CD4-positive, alpha-beta T cell treated with Interleukin-15 for 1 hour (primary cell): ENCODE measurements around the gene IQCN.
A peak's percentile ranks its signal among the peaks of the same experiment; 100 is the strongest.

Source experiments
- DNase-seq: peaks from one replicate; pipeline ENCODE4 v3.0.0-alpha.2; 2020

Gene IQCN

DNA sequence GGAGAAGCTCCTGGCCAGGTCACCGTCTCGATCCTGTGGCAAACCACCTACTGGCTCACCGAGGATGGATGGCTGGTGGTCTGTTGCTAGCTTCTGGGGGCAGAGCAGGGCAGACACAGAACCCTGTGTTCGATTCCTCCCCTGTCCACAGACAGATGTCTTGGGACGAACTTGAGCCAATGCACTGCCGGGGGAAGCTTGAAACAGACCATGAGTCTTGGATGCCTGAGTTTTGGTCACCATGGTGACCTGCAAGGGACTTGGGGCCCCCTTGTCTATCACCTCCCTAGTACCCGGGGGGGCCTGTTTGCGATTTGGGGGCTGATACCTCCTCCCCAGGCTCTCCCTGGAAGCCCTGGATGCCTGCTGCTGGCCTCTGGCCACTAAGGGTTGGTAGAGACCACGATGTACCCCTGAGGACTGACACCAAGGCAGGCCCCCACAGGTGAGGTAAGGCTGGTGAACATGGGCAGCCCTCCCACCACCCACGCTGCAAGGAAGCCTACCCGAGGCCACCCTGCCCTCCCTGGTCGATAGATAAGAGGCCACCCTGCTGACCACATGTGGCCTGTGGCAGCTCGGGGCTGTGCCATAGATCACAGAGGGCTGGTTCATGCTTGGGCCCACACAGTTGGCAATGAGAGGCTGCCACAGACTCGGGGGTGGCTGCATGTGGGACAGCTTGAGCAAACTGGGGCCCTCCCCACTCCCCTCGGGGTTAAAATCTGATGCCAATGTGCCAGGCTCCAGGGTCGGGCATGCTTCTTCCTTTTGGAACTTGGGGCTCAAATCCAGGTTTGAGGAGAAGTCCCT is 10.7 kb downstream of the IQCN start:
- no peak for DNase-seq

DNA sequence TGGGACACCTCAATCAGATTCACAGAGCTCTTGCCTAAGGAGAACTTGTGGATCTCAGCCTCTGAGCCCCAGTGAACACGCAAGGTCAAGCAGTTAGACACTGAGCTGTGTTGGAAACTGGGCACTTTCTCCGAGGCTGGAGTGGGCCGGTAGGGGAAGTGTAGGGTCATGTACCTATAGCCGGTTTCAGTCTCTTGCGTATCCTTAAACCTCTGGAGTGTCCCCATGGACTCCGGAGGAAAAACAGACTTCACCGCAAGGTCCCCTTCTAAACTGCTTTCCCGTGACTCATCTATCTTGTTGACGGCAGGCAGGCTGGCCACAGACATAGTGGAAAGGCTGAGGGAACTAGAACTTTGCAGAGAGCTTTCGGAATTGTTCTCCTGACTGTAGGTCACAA is 11.3 kb downstream of the IQCN start:
- DNase-seq, result no peak

DNA sequence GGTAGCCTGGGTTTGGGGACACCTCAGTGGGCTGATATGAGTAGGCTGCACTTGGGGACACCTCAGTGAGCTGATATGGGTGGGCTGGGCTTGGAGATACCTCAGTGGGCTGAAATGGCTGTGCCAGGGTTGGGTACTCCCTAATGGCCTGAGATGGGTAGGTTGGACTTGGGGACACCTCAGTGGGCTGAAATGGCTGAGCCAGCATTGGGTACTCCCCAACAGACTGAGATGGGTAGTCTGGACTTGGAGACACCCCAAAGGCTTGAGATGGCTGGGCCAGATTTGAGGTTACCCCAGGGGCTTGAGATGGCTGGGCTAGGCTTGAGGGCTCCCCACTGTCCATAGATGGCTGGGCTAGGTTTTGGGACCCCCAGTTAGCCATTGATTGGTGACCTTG is 12.1 kb downstream of the IQCN start:
- no peak for DNase-seq

DNA sequence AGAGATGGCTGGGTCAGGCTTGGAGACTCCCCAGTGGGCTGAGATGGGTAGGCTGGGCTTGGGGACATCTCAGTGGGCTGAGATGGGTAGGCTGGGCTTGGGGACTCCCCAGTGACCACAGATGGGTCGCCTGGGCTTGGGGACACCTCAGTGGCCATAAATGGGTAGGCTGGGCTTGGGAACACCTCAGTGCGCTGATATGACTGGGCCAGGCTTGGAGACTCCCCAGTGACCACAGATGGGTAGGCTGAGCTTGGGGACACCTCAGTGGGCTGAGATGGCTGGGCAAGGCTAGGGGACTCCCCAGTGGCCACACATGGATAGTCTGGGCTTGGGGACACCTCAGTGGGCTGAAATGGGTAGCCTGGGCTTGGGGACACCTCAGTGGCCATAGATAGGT is 12.8 kb downstream of the IQCN start:
- DNase-seq, result no peak

DNA sequence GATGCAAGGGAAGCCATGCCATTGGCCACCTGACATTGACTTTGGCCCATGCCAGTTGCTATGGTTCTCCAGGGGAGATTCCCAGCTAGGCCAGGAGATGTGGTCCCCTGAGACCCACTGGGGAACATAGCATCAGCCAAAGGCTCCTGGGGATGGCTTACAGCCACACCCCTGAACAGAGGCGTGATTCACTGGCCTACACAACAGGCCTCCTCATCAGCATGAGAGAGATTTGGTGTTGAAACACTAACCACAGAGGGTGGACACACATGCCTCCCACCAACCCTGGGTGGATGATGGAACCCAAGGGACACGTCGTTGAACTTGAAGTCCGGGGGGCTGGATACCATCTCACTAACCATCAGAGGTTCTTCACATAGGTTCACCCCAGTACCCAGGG is 14.4 kb downstream of the IQCN start:
- no peak for DNase-seq

DNA sequence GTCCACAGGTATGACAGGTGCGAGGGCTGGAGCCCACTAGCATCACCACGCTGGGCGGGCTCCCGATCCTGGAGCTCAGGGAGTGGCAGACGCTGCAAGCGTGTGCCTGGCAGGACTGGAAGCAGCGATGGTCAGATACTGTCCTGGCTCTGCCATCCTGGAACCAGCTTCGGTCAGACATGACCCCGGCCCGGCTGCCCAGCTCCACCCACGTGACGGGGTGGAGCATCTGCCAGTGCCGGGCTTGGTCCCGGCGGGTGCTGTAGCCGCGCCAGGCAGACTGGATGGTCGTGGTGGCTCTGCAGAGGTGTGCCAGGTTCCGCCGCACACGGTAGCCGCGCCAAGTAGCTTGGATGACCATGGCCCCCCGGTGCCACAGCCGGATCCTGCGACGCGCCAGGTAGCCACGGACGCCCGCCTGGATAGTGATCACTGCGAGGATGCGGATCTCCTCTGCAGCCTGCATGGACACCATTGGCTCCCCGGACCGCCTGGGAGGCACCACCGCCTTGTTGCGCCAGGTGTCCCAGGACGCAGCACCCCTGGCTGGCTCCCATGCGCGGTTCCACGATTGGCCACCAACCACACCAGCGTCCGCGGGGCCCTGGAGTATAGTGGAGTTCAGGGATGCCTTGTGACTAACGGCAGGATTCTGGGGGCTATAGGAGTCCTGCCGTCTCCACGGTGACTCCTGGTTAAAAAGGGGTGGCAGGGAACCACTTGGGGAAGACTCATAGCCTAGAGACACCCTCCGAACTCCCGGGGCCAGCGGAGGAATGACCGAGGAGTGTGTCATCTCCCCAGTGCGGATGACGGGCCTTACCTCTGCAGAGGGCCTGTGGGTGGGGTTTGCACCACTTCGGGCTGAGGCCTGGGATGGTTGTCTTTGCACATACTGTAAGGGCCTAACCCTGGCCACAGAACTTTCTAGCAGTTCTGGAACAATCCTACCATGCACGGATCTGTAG is 16.5 kb downstream of the IQCN start:
- DNase-seq, result no peak

DNA sequence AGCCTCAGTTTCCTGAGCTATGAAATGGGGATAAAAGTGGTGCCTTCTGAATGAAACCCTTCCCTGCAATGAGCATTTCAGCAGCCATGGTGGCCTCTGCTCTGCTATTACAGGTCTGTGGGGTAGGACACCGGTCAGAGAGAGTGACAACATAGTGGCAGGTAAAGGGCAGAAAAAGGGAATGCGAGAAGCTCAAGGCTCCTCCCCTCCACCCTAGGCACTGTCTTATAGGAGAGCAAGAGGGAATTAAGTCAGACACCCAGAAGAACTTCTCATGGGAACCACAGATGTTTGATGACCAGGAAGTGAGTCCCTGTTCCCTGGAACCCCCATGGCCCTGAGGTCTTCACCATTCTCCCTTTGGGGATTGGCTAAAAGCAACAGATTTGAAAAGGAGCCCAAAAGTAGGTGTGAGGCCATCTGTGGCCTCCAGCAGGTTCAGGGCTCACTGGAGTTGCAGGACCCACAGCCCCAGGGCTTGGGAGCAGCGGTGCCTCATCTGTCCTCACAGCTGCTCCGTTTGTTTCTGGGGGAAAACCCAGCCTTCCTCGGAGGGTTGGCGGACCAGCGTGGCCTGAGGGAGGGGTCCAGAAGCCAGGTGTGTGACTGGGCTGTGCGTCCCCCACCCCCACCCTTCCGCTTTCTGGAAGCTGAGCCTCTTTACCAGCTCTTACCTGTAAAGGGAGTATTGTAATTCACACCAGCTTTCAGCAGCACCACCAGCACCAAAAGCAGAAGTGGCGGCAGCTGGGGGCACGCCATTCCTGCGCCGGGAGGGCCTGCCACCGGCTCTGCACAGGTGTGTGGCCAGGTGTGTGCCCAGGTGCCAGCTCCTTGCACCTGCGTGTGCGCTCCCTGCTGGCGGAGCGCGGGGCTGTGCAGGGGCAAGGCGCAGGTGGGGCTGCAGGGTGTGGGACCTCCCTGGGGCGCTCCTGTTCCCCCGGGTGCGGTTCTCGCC is 19.4 kb downstream of the IQCN start:
- DNase-seq, result peak; percentile 59

DNA sequence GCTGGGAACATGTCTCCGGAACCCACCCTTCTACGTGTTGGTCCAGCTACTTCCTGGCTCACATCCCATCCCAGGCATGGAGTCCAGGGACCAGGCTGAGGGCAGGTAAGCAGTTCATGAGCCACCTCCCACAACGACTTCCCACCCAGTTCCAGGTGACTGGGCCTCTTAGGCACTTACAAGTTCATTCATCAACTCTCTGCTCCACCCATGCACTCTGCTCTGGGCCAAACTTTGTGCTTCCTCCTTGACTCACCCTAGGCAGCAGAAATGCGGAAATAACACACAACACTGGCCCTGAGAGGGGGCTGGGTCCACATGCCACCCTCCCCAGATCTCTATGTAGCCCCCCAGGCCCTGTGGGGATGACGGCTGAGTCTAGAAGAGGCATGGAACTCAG is 20.5 kb downstream of the IQCN start:
- peak; percentile 59 for DNase-seq

DNA sequence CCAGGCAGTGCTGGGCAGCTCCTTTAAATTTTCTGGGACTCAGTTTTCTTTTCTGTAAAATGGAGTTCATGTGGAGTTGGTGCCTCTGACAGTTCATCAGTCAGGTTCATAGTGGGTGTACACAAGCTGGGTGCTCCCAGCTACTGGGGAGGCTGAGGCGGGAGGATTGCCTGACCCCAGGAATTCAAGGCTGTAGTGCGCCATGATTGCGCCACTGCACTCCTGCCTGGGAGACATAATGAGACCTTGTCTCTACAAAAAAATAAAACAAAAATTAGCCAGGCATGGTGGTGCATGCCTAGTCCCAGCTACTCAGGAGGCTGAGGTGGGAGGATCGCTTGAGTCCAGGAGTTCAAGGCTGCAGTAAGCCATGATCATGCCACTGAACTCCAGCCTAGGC is 21.1 kb downstream of the IQCN start:
- no peak for DNase-seq

DNA sequence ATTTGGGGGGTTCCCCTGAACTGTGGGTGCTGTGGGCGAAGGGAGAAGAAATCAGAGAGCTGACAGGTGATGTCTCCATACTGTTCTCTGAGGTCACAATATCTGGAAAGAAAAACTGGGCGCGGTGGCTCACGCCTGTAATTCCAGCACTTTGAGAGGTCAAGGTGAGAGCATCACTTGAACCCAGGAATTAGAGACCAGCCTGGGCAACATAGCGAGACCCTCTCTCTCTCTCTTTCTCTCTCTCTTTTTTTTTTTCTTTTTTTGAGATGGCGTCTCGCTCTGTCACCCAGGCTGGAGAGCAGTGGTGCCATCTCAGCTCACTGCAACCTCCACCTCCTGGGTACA is 21.9 kb downstream of the IQCN start:
- DNase-seq, result no peak

DNA sequence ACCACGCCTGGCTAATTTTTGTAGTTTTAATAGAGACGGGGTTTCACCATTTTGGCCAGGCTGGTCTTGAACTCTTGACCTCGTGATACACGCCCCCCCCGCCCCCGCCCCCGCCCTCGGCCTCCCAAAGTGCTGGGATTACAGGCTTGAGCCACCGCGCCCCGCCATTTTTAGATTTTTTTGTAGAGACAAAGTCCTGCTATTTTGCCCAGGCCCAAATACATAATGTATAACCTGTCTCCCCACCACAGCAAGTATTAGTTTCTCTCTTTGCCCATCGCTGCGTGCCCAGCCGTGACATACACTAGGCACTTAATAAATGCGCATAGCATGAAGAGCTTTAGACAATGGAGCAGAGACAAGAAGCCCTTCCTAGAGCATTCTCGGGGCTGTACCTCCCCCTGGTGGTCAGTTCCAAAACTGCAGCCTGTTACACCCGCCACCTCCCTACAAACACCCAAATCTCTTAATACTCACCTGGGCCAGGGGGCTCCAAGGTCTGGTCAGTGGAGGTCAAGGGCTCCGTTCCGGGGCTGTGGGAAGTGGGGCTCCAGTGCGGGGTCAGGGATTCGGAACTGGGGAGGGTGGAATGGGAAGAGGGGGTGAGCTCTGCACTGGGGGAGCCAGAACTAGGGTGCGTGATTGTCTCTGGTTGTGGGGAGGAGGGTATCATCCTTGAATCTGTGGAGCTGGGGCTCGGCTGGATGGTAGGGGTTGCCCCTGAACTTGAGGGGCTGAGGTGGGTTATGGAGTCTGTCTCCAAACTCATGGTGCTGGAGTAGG is 22.5 kb downstream of the IQCN start:
- DNase-seq, result peak; percentile 78

DNA sequence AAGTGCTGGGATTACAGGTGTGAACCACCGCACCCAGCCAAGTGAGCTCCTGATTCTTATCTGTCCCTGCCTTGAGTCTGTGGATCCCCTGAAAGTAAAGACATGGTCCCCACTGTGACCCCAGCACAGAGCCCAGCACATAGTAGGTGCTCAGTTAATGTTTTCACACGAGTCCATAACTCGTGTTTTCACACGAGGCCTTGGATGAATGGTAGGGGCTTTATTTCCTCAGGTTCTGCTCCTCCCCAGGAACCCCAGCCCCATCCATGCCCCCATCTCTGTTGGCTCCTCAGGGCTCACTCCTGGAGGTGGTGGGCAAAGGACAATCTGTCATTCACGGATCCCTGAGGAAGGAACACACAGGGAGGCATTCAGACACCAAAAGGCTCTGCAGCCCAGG is 24.4 kb downstream of the IQCN start:
- no peak for DNase-seq

DNA sequence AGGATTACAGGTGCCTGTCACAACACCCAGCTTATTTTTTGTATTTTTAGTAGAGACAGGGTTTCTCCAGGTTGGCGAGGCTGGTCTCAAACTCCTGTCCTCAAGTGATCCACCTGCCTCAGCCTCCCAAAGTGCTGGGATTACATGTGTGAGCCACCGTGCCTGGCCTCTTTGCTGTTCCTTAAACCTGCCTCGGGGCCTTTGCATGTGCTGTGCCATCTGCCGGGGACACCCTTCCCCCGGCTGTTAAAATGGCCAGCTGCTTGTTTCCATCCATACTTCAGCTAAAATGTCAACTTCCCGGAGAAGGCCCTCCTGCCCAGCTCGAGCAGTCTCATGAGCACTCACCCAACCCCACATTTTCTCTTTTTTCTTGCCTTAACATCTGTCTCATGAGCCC is 29.0 kb downstream of the IQCN start:
- no peak for DNase-seq

DNA sequence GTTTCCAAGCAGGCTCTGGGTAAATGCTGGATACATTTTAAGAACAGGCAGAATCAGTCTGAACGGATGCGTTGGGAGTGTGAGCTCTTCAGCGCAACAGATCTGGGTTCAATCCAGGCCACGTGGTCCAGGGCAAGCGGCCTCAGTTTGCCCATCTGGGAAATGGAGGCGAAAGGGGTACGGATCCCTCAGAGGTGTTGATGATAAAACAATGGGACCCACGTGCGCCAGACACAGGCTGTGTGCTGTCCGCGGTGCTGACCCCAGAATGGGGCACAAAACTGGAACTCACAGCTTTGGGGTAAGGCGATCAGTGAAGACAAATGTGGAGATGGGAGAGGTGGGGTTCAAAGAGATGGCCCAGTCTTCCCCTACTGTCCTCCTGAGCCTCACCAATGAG is 34.9 kb downstream of the IQCN start:
- DNase-seq, result no peak

DNA sequence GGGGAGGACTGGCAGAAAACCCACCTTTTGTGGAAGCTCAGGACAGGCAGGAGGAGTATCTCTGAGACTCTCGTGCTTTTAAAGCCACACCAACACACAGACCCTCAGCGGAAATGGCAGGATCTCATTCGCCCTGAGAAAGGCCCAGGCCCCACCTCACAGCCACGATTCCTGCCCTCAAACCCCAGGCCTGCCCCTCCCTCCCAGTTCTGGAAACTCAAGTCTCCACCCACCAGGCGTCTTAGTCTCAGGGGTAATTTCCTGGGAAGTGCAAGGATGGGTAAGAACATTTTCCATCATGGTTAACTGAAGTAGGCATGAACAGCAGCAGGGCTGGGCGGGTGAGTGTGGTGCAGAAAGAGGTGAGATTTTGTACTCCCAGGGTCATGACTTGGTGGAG is 40.1 kb downstream of the IQCN start:
- no peak for DNase-seq

DNA sequence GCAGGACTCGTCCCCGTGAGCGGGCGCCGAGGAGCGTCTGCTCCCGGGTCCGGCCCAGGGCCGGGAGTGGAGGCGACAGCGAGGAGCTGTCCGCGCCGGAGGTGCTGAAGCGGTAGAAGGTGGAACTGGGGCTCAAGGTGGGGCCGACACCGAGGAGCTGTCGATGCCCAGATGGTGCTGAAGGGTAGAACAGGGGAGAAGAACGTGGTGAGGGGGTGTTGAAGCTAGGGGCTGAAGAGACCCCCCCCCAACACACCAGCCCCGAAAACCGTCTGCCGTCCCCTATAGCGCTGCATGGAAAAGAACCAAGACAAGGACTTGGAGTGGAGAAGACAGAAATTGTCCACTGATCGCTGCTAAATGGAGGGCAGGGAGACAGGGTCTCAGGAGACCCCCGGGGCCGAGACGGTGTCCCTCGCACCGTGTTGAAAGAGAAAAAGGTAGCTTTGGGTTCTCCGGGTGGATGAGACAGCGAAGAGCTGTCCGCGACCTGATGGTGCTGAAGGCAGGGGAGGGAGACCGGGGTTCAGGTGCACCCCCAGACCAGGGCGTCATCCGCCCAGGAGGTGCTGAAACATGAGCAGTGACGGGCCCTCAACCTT is 40.9 kb downstream of the IQCN start:
- DNase-seq, result no peak

DNA sequence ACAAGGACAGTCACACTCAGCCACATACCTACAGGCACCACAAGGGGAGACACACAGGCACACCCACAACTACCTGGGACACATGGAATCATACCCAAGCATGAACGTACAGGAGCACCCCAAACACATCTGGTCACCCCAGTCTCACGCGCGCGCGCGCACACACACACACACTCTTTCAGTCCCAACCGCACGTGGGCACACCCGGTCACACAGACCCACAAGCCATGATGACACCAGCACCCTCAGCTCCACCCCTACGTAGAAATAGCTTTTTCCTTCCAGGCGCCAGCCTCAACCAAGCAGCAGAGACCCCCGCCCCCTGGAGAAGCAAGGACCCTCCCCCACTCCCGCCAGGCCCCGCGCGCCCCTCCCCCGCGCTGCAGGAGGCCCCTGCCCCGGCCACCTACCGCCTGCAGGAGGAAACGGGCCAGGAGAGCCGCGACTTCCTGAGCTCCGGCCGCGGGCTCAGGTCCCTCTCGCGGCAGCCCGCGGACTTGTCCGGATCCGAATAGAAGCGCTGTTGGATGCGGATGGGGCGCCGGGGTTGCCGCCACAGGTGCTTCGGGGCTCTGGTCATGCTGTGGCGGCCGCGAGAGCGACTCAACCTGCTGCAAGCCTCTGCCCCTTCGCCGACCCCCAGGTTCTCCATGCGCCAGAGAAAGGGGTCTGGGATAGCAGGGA is 41.6 kb downstream of the IQCN start:
- no peak for DNase-seq

DNA sequence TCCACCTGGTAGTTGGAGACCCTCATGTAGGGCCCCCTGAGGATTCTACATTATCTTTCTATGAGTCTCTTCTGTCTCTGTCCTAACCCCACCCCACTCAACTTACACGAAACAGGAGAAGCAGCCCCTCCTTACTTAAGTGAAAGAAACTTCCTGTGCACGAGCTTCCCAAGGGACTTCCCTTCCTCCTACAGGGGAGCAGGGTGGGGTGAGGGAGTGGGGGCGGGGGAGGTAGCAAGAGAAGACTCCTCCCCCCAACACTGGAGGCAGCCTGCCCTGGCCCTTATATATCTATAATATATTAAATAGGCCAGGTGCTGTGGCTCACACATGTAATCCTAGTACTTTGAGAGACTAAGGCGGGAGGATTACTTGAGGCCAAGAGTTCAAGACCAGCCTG is 42.5 kb downstream of the IQCN start:
- no peak for DNase-seq

DNA sequence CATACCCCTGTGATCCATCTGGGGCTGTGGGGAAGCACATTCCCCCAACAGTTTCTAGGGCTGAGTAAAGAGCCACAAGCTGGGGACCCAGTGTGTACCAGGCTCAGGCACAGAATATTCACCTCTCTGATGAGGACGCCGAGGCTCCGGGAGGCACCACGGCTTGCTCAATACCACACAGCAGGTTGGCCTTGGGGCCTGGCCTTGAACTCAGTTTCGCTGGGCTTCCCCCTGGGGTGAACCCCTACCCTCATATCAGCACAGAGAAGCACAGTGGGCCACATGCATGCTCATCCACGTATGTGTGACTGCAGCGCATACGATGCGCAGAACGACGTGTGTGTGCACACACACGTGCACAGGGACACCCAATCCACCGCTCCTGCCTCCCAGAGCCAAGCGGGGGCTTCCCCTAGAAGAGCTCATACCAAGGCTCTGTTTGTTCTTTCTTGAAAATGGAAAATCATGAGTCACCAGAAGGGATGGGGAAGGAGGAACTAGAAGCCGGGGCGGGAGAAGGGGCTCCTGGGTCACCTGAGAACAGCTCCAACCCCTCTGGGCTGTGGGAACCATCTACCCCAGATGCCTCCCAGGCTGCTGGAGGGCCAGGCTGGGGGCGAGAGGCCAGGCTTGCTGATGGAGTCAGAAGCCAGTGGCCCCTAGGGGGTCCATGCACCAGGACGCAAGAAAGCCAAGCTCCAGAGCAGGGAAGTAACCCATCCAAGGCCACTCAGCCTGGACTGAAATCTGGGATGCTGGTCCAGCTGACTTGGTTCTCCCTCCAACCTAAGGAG is 43.1 kb downstream of the IQCN start:
- DNase-seq, result no peak

DNA sequence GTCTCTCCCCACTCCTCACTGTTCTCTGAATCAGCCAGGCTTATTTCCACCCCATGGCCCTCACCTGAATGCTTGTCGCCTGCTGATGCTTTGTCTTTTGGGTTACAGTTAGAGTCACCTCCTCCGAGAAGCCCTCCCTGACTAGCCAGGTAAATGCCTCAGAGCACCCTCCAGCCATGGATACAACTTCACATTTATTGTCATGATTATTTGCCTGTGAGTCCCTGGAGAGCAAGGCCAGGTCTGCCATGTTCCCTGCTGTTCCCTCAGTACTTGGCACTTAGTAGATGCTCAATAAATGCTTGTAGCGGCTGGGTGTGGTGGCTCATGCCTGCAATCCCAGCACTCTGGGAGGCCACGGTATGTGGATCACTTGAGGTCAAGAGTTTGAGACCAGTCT is 44.3 kb downstream of the IQCN start:
- DNase-seq, result no peak
